CD14-positive monocyte (primary cell): ENCODE data around the gene PNPLA3. TPM values are rescaled to one million over a fixed set of nuclear protein-coding genes. Genes with fewer than 3 reads are reported as not detected.
A peak's percentile ranks its signal among the peaks of the same experiment; 100 is the strongest.

Source experiments
- DNase-seq, 3 donors: peaks; one replicate each; pipeline ENCODE4 v3.0.0-alpha.2; 2011 to 2022
- H2AFZ ChIP-seq: 2 replicates; pipeline ENCODE4 v1.6.0; 2012; ENCODE audit warnings: mild to moderate bottlenecking, low read depth, low read length, inconsistent platforms; ENCODE audit not compliant: insufficient read depth, poor library complexity, severe bottlenecking
- H3K27ac ChIP-seq, 2 donors: 1 replicate in 1 of 2; 2 replicates in 1 of 2; pipeline ENCODE4 v1.5.1; 2012 to 2013; ENCODE audit warnings: low read length in 2 of 2, control low read depth in 1 of 2, inconsistent platforms in 1 of 2, low read depth in 1 of 2, mild to moderate bottlenecking in 1 of 2
- H3K27me3 ChIP-seq, 2 donors: one replicate each; pipeline versions ENCODE4 v1.6.0 to v1.6.1; 2011 to 2013; ENCODE audit warnings: low read length in 2 of 2; ENCODE audit not compliant: control insufficient read depth in 2 of 2, insufficient read depth in 2 of 2
- H3K36me3 ChIP-seq, 2 donors: replicated peaks in 1 of 2; 1 replicate in 1 of 2; 2 replicates in 1 of 2; pipeline versions ENCODE4 v1.5.1 to v1.6.1; 2012 to 2013; ENCODE audit warnings: low read length in 2 of 2, control low read depth in 1 of 2, inconsistent platforms in 1 of 2, mild to moderate bottlenecking in 1 of 2; ENCODE audit not compliant: insufficient read depth in 2 of 2, control insufficient read depth in 1 of 2
- H3K4me1 ChIP-seq, 2 donors: 1 replicate in 1 of 2; 2 replicates in 1 of 2; pipeline versions ENCODE4 v1.5.1 to v1.6.1; 2012 to 2013; ENCODE audit warnings: low read length in 2 of 2, control low read depth in 1 of 2, inconsistent platforms in 1 of 2, mild to moderate bottlenecking in 1 of 2, moderate library complexity in 1 of 2; ENCODE audit not compliant: insufficient read depth in 2 of 2, control insufficient read depth in 1 of 2
- H3K4me2 ChIP-seq: replicated peaks from 2 replicates; pipeline ENCODE3; 2012; ENCODE audit warnings: low read length, moderate library complexity, mild to moderate bottlenecking; ENCODE audit not compliant: poor library complexity, severe bottlenecking; ENCODE audit errors: extremely low read depth
- H3K4me3 ChIP-seq, 3 experiments: fragments of 200-600 bp in 1 of 3; sonication (generic) in 1 of 3; replicated peaks in 1 of 3; 1 replicate in 2 of 3; 2 replicates in 1 of 3; pipeline ENCODE4 v1.5.1; 2011 to 2013; ENCODE audit warnings: low read length in 3 of 3, mild to moderate bottlenecking in 3 of 3, control low read depth in 2 of 3, low read depth in 2 of 3, inconsistent platforms in 1 of 3, moderate library complexity in 1 of 3
- H3K79me2 ChIP-seq: 2 replicates; pipeline ENCODE4 v1.6.0; 2012; ENCODE audit warnings: mild to moderate bottlenecking, control low read depth, inconsistent platforms, low read length, moderate library complexity; ENCODE audit not compliant: insufficient read depth
- H3K9ac ChIP-seq: 2 replicates; pipeline ENCODE4 v1.6.0; 2017; ENCODE audit warnings: low read length, mild to moderate bottlenecking; ENCODE audit not compliant: insufficient read depth, poor library complexity, severe bottlenecking
- H3K9me3 ChIP-seq, 2 donors: replicated peaks in 1 of 2; 1 replicate in 1 of 2; 2 replicates in 1 of 2; pipeline versions ENCODE4 v1.5.1 to v1.6.1; 2012 to 2013; ENCODE audit warnings: low read length in 2 of 2, control low read depth in 1 of 2; ENCODE audit not compliant: control insufficient read depth in 1 of 2, insufficient read depth in 1 of 2
- H4K20me1 ChIP-seq: 2 replicates; pipeline ENCODE4 v1.6.0; 2012; ENCODE audit warnings: mild to moderate bottlenecking, low read length, control low read depth, moderate library complexity; ENCODE audit not compliant: insufficient read depth
- H3K27ac Mint-ChIP-seq, 7 donors: one replicate each; pipeline ENCODE4 v1.8.0; 2020; ENCODE audit warnings: mild to moderate bottlenecking in 7 of 7, mixed read lengths in 7 of 7, moderate library complexity in 6 of 7, inconsistent platforms in 2 of 7
- H3K27me3 Mint-ChIP-seq, 3 donors: one replicate each; pipeline ENCODE4 v1.8.0; 2021 to 2022; ENCODE audit warnings: low read depth in 3 of 3, mild to moderate bottlenecking in 3 of 3, mixed read lengths in 3 of 3, moderate library complexity in 3 of 3, inconsistent platforms in 1 of 3
- H3K36me3 Mint-ChIP-seq, 2 donors: one replicate each; pipeline ENCODE4 v1.8.0; 2020; ENCODE audit warnings: mixed read lengths in 2 of 2, inconsistent platforms in 1 of 2, mild to moderate bottlenecking in 1 of 2
- H3K4me1 Mint-ChIP-seq: one replicate; pipeline ENCODE4 v1.8.0; 2020; ENCODE audit warnings: mild to moderate bottlenecking, mixed read lengths
- H3K4me3 Mint-ChIP-seq, 2 donors: one replicate each; pipeline ENCODE4 v1.8.0; 2020; ENCODE audit warnings: mild to moderate bottlenecking in 2 of 2, mixed read lengths in 2 of 2, moderate library complexity in 1 of 2
- H3K9me3 Mint-ChIP-seq, 7 donors: one replicate each; pipeline ENCODE4 v1.8.0; 2020 to 2022; ENCODE audit warnings: mixed read lengths in 7 of 7, mild to moderate bottlenecking in 6 of 7, moderate library complexity in 6 of 7, inconsistent platforms in 2 of 7
- CTCF ChIP-seq: fragments of 200-600 bp; IDR thresholded peaks from one replicate; pipeline ENCODE4 v1.8.0; 2022; ENCODE audit warnings: antibody characterized with exemption, mild to moderate bottlenecking
- WGBS: methylation state at CpG from one replicate; pipeline ENCODE4 v1.1.5; 2013; ENCODE audit warnings: missing lambda C conversion rate; ENCODE audit not compliant: insufficient coverage; 5-methylcytosine and 5-hydroxymethylcytosine counted together
- intact Hi-C, 2 donors: fragments of 100-400 bp; cut with micrococcal nuclease; formaldehyde crosslinking; loops; one replicate each; pipeline versions ENCODE4 v1.15.0 to v1.15.1; 2023
- polyA plus RNA-seq, 3 donors: library from polyadenylated mRNA; depleted of rRNA in 1 of 3; unstranded in 2 of 3; stranded (reverse) in 1 of 3; fragments of 300-500 nt in 2 of 3; fragments of >200 nt in 1 of 3; fragmentation: Illumina TruSeq in 2 of 3; gene quantifications; 1 replicate in 2 of 3; 2 replicates in 1 of 3; pipeline ENCODE4 v1.2.3, GENCODE V29; 2012 to 2021

The PNPLA3 gene
- polyA plus RNA-seq, 3 donors: not detected

GRCh38 chr22:43964314-43964857 is 40.8 kb downstream of the PNPLA3 start:
- no peak for DNase-seq
- H3K36me3 Mint-ChIP-seq: peaks cover 70% of the 10 kb centered on the region in 2 donors
- Histone ChIP-seq H3K4me3 (no peak overlapping the region), H3K36me3 (peaks cover 61 to 74% of the 10 kb centered on the region in 2 donors), H3K4me1 (no peaks in the 10 kb centered on the region), H3K79me2 (peaks cover 21% of the 10 kb centered on the region), H3K27me3 (no peaks in the 10 kb centered on the region), H2AFZ (no peak overlapping the region), H3K9ac (no peak overlapping the region), H3K4me2 (no peak overlapping the region), H3K27ac (no peak overlapping the region), H3K9me3 (no peaks in the 10 kb centered on the region), H4K20me1 (peaks cover 21% of the 10 kb centered on the region)
- WGBS: 98% methylated on average over 9 of the region's 10 CpGs
- H3K4me3 Mint-ChIP-seq: no peak overlapping the region
- no peak for TF ChIP-seq CTCF
- peak overlapping the region in 1 of 7 donors; percentile 67 for H3K27ac Mint-ChIP-seq
- no peaks in the 10 kb centered on the region for H3K4me1 Mint-ChIP-seq
- intact Hi-C loops: no loop called here
- H3K9me3 Mint-ChIP-seq: no peaks in the 10 kb centered on the region
- H3K27me3 Mint-ChIP-seq: peaks cover 0 to 2% (median 0%) of the 10 kb centered on the region in 3 donors

DNA sequence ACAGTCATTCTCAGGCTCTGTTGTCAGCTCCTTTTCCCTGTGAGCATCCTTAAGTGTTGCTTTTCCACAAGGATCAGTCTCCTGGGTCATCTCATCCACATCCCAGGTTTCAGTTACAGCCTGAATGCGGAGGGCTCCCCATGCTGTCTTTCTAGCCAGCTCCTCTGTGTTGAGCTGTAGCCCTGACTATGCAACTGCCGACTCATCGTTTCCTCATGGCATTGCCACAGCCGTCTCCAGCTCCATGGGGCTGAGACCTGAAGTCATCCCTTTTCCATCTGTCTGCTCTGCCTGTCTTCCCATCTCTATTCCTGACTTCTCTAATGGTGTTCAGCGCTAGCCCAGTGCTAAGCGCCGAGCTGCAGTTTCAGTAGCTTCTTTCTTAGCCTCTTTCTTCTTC is 43.5 kb downstream of the PNPLA3 start:
- Mint-ChIP-seq H3K4me1 (no peaks in the 10 kb centered on the region), H3K9me3 (no peaks in the 10 kb centered on the region), H3K27ac (no peak overlapping the region), H3K27me3 (no peaks in the 10 kb centered on the region), H3K36me3 (peaks cover 81 to 88% of the 10 kb centered on the region in 2 donors), H3K4me3 (no peak overlapping the region)
- peaks cover 3% of the 10 kb centered on the region for H3K79me2 ChIP-seq
- H3K9ac ChIP-seq: no peak overlapping the region
- intact Hi-C loops: no loop called here
- DNase-seq: no peak
- H2AFZ ChIP-seq: no peak overlapping the region
- peaks cover 85 to 90% of the 10 kb centered on the region in 2 donors for H3K36me3 ChIP-seq
- no peak overlapping the region for H3K4me3 ChIP-seq
- H3K4me1 ChIP-seq: no peaks in the 10 kb centered on the region
- no peaks in the 10 kb centered on the region for H3K9me3 ChIP-seq
- peaks cover 3% of the 10 kb centered on the region for H4K20me1 ChIP-seq
- no peak for TF ChIP-seq CTCF
- 80% methylated on average over 7 of the region's 7 CpGs for WGBS
- no peak overlapping the region for H3K27ac ChIP-seq
- H3K27me3 ChIP-seq: no peaks in the 10 kb centered on the region
- no peak overlapping the region for H3K4me2 ChIP-seq
